ENCODE data around the gene EFCAB12. TPM values are rescaled to one million over a fixed set of nuclear protein-coding genes. Genes with fewer than 3 reads are reported as not detected.

The EFCAB12 gene
- total and polyA plus RNA-seq, 2 experiments from 2014 or later, result 0.19 to 0.20 TPM

DNA sequence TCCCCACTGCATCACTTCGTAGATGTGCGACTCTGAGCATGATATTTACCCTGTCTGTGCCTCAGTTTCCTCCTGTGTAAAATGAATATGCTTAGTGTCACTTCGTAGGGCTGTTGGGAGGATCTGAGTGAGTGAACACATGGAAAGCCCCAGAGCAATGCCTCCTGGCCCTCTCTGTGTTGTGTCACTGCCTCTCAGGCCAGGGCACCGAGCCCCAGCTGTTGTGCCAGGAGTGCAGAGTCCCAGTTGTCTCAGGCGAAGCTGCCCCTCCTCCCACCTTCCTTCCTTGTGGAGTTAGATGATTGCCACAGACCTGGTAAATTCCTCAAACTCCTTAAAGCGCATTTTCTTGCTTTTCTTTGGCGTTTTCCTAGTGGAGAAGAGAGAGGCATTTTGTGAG is 26.2 kb downstream of the EFCAB12 start:
- Histone ChIP-seq H3K4me3 (no peak overlapping the region), H3K9me3 (ENCODE audit: low read depth) (no peaks in the 10 kb centered on the region), H3K4me1 (ENCODE audit: insufficient read depth) (no peaks in the 10 kb centered on the region), H2AFZ (no peak overlapping the region), H3K27me3 (no peaks in the 10 kb centered on the region), H3K27ac (no peak overlapping the region), H3K36me3 (replicated peaks; ENCODE audit: insufficient read depth, low read depth) (no peaks in the 10 kb centered on the region), H3K9me2 (replicated peaks; ENCODE audit: insufficient read depth) (no peaks in the 10 kb centered on the region), H3K79me2 (peaks cover 20% of the 10 kb centered on the region), H3K4me2 (no peak overlapping the region), H4K20me1 (ENCODE audit: insufficient read depth, poor library complexity, severe bottlenecking) (peaks cover 4% of the 10 kb centered on the region)
- no peak for DNase-seq (ENCODE audit: low spot score)
- TF ChIP-seq EZH2 (IDR thresholded peaks at IDR 0.05; ENCODE audit: borderline replicate concordance) (no peak), EZH2phosphoT487 (IDR thresholded peaks at IDR 0.05; ENCODE audit: low read depth, severe bottlenecking, unreplicated experiment) (no peak)
- TF ChIP-seq, protein P1, sequence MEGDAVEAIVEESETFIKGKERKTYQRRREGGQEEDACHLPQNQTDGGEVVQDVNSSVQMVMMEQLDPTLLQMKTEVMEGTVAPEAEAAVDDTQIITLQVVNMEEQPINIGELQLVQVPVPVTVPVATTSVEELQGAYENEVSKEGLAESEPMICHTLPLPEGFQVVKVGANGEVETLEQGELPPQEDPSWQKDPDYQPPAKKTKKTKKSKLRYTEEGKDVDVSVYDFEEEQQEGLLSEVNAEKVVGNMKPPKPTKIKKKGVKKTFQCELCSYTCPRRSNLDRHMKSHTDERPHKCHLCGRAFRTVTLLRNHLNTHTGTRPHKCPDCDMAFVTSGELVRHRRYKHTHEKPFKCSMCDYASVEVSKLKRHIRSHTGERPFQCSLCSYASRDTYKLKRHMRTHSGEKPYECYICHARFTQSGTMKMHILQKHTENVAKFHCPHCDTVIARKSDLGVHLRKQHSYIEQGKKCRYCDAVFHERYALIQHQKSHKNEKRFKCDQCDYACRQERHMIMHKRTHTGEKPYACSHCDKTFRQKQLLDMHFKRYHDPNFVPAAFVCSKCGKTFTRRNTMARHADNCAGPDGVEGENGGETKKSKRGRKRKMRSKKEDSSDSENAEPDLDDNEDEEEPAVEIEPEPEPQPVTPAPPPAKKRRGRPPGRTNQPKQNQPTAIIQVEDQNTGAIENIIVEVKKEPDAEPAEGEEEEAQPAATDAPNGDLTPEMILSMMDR (IDR thresholded peaks at IDR 0.05; ENCODE audit: poor library complexity), result no peak
- WGBS (ENCODE audit: low lambda C conversion rate, missing lambda C conversion rate), result 88% methylated on average over 7 of the region's 7 CpGs

- H3K27ac ChIP-seq, result no peak overlapping the region
- no peak for DNase-seq (ENCODE audit: low spot score)
Observed at GRCh38 chr3:129399895-129400357, 28.5 kb downstream of the EFCAB12 start.

GRCh38 chr3:129399145-129399894 is 29.1 kb downstream of the EFCAB12 start:
- H3K4me2 ChIP-seq, result peak overlapping the region; percentile 71
- H3K9me2 ChIP-seq (replicated peaks; ENCODE audit: insufficient read depth), result no peaks in the 10 kb centered on the region
- H3K4me3 ChIP-seq, result peak overlapping the region; percentile 71
- peak; percentile 94 for DNase-seq (ENCODE audit: low spot score)
- H2AFZ ChIP-seq, result peak overlapping the region; percentile 46
- WGBS (ENCODE audit: low lambda C conversion rate, missing lambda C conversion rate), result 1% methylated on average over 25 of the region's 25 CpGs
- H3K27me3 ChIP-seq, result no peaks in the 10 kb centered on the region
- no peaks in the 10 kb centered on the region for H3K36me3 ChIP-seq (replicated peaks; ENCODE audit: insufficient read depth, low read depth)
- H4K20me1 ChIP-seq (ENCODE audit: insufficient read depth, poor library complexity, severe bottlenecking), result peaks cover 10% of the 10 kb centered on the region
- H3K9me3 ChIP-seq (ENCODE audit: low read depth), result no peaks in the 10 kb centered on the region
- TF ChIP-seq, protein P1 (IDR thresholded peaks at IDR 0.05; ENCODE audit: poor library complexity), result peak; percentile 93
- no peak for TF ChIP-seq EZH2phosphoT487 (IDR thresholded peaks at IDR 0.05; ENCODE audit: low read depth, severe bottlenecking, unreplicated experiment)
- peak overlapping the region; percentile 87 for H3K27ac ChIP-seq
- peaks cover 43% of the 10 kb centered on the region for H3K79me2 ChIP-seq
- H3K4me1 ChIP-seq (ENCODE audit: insufficient read depth), result no peaks in the 10 kb centered on the region

More at GRCh38 chr3:129399895-129400357, 28.5 kb downstream of the EFCAB12 start:
- peak overlapping the region; percentile 46 for H2AFZ ChIP-seq
- H3K9me3 ChIP-seq (ENCODE audit: low read depth), result no peaks in the 10 kb centered on the region
- no peaks in the 10 kb centered on the region for H3K4me1 ChIP-seq (ENCODE audit: insufficient read depth)
- no peaks in the 10 kb centered on the region for H3K9me2 ChIP-seq (replicated peaks; ENCODE audit: insufficient read depth)
- no peaks in the 10 kb centered on the region for H3K36me3 ChIP-seq (replicated peaks; ENCODE audit: insufficient read depth, low read depth)
- peaks cover 41% of the 10 kb centered on the region for H3K79me2 ChIP-seq
- TF ChIP-seq EZH2 (IDR thresholded peaks at IDR 0.05; ENCODE audit: borderline replicate concordance) (no peak), EZH2phosphoT487 (IDR thresholded peaks at IDR 0.05; ENCODE audit: low read depth, severe bottlenecking, unreplicated experiment) (no peak)
- TF ChIP-seq, protein P1 (IDR thresholded peaks at IDR 0.05; ENCODE audit: poor library complexity), result no peak
- H3K4me2 ChIP-seq, result peak overlapping the region; percentile 71
- H3K27me3 ChIP-seq, result no peaks in the 10 kb centered on the region
- no peak overlapping the region for H3K4me3 ChIP-seq
- H4K20me1 ChIP-seq (ENCODE audit: insufficient read depth, poor library complexity, severe bottlenecking), result peaks cover 10% of the 10 kb centered on the region
- 73% methylated on average over 8 of the region's 8 CpGs for WGBS (ENCODE audit: low lambda C conversion rate, missing lambda C conversion rate)
